Measurements from ENCODE around the gene RSKR. TPM values are rescaled to one million over a fixed set of nuclear protein-coding genes. Genes with fewer than 3 reads are reported as not detected.

The RSKR gene
- total RNA-seq, 1 donor, result 4.3 TPM

GRCh38 chr17:28634206-28634865, 20.4 kb upstream of the RSKR start:
- DNase-seq (ENCODE audit: insufficient read length, low spot score, missing footprints), result no peak
- H3K36me3 ChIP-seq (ENCODE audit: insufficient read depth, low read length), result peaks cover 83% of the 10 kb centered on the region
- no peaks in the 10 kb centered on the region for H3K9me3 ChIP-seq (ENCODE audit: low read depth, low read length)
- H3K79me2 ChIP-seq (ENCODE audit: insufficient read depth, low read length), result peaks cover 32% of the 10 kb centered on the region
- H3K27me3 ChIP-seq (ENCODE audit: insufficient read depth, low read length), result no peaks in the 10 kb centered on the region
- no peak overlapping the region for H2AFZ ChIP-seq (ENCODE audit: low read length)
- no peaks in the 10 kb centered on the region for H3K4me1 ChIP-seq (ENCODE audit: insufficient read depth, low read length)
- H3K4me3 ChIP-seq (ENCODE audit: insufficient read depth, low read length), result no peak overlapping the region
- TF ChIP-seq, protein P1, sequence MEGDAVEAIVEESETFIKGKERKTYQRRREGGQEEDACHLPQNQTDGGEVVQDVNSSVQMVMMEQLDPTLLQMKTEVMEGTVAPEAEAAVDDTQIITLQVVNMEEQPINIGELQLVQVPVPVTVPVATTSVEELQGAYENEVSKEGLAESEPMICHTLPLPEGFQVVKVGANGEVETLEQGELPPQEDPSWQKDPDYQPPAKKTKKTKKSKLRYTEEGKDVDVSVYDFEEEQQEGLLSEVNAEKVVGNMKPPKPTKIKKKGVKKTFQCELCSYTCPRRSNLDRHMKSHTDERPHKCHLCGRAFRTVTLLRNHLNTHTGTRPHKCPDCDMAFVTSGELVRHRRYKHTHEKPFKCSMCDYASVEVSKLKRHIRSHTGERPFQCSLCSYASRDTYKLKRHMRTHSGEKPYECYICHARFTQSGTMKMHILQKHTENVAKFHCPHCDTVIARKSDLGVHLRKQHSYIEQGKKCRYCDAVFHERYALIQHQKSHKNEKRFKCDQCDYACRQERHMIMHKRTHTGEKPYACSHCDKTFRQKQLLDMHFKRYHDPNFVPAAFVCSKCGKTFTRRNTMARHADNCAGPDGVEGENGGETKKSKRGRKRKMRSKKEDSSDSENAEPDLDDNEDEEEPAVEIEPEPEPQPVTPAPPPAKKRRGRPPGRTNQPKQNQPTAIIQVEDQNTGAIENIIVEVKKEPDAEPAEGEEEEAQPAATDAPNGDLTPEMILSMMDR (IDR thresholded peaks at IDR 0.05; ENCODE audit: extremely low read depth, low read depth, low read length), result no peak
- H3K4me2 ChIP-seq (ENCODE audit: insufficient read depth, low read length), result no peak overlapping the region
- no peak overlapping the region for H3K27ac ChIP-seq (ENCODE audit: low read depth, low read length)
- H4K20me1 ChIP-seq (ENCODE audit: insufficient read depth, low read length), result peaks cover 18% of the 10 kb centered on the region

DNA sequence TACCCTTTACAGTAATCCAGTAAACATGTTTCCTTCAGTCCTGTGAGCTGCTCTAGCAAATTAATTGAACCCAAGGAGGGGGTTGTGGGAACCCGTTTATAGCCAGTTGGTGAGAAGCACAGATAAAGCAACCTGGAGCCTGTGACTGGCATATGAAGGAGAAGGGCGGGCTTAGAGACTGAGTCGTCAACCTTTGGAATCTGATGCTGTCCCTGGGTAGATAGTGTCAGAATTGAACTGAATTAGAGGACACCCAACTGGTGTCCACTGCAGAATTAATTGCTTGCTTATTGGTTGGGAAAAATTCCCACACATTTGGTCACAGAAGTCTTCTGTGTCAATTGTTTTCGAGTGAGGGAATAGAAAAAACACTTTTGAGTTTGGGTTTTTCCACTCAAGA, 12.8 kb upstream of the RSKR start:
- Histone ChIP-seq H3K4me3 (ENCODE audit: insufficient read depth, low read length) (no peak overlapping the region), H3K9me3 (ENCODE audit: low read depth, low read length) (no peaks in the 10 kb centered on the region), H3K79me2 (ENCODE audit: insufficient read depth, low read length) (no peaks in the 10 kb centered on the region), H3K27me3 (ENCODE audit: insufficient read depth, low read length) (no peaks in the 10 kb centered on the region), H3K4me2 (ENCODE audit: insufficient read depth, low read length) (no peak overlapping the region), H4K20me1 (ENCODE audit: insufficient read depth, low read length) (peaks cover 4% of the 10 kb centered on the region), H3K27ac (ENCODE audit: low read depth, low read length) (no peak overlapping the region), H3K36me3 (ENCODE audit: insufficient read depth, low read length) (peaks cover 69% of the 10 kb centered on the region), H2AFZ (ENCODE audit: low read length) (no peak overlapping the region), H3K4me1 (ENCODE audit: insufficient read depth, low read length) (no peaks in the 10 kb centered on the region)
- TF ChIP-seq, protein P1 (IDR thresholded peaks at IDR 0.05; ENCODE audit: extremely low read depth, low read depth, low read length), result no peak
- no peak for DNase-seq (ENCODE audit: insufficient read length, low spot score, missing footprints)

DNA sequence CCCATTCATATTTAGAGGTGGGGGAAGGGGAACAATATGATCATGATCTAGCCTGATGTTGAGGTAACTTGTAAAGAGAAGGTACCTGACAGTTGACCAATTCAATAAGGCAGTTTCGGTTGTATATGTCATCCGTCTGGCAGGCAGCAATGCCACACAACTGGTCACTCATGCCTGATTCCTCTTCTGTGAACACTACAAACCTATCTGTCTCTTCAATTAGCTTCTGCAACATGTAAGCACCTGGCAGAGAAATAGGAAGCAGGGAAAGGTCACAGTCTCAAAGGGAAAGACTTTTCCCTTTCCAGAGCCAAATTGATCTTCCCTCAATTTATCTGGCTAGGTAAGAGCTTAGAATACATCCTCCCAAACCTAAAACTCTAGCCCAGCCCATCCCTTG, 10.2 kb upstream of the RSKR start:
- no peak overlapping the region for H3K4me3 ChIP-seq (ENCODE audit: insufficient read depth, low read length)
- H3K9me3 ChIP-seq (ENCODE audit: low read depth, low read length), result no peaks in the 10 kb centered on the region
- no peaks in the 10 kb centered on the region for H3K79me2 ChIP-seq (ENCODE audit: insufficient read depth, low read length)
- H3K27me3 ChIP-seq (ENCODE audit: insufficient read depth, low read length), result no peaks in the 10 kb centered on the region
- H4K20me1 ChIP-seq (ENCODE audit: insufficient read depth, low read length), result peaks cover 4% of the 10 kb centered on the region
- H3K4me1 ChIP-seq (ENCODE audit: insufficient read depth, low read length), result no peaks in the 10 kb centered on the region
- no peak overlapping the region for H3K27ac ChIP-seq (ENCODE audit: low read depth, low read length)
- H3K36me3 ChIP-seq (ENCODE audit: insufficient read depth, low read length), result peaks cover 82% of the 10 kb centered on the region
- no peak for DNase-seq (ENCODE audit: insufficient read length, low spot score, missing footprints)
- H2AFZ ChIP-seq (ENCODE audit: low read length), result no peak overlapping the region
- H3K4me2 ChIP-seq (ENCODE audit: insufficient read depth, low read length), result no peak overlapping the region
- TF ChIP-seq, protein P1 (IDR thresholded peaks at IDR 0.05; ENCODE audit: extremely low read depth, low read depth, low read length), result no peak

DNA sequence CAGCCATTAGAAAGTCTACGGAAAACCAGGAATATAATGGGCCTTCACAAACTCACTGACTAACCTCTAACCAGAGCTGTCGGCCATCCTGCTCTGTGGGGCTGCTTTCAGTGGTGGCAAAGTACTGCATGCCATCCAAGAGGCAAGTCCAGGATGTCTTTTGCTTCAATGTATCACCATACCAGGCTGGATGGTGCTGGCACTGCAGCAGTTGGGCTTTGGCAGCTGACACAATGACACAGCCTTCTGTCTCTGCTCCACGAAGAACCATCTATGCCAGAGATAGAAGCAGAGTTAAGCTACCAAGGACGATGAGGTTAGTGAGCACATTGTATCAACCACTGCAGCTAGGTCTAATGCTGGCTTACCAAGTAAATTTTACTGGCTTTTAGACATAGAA, 9.7 kb upstream of the RSKR start:
- TF ChIP-seq, protein P1 (IDR thresholded peaks at IDR 0.05; ENCODE audit: extremely low read depth, low read depth, low read length), result no peak
- no peaks in the 10 kb centered on the region for H3K9me3 ChIP-seq (ENCODE audit: low read depth, low read length)
- no peaks in the 10 kb centered on the region for H3K79me2 ChIP-seq (ENCODE audit: insufficient read depth, low read length)
- peaks cover 85% of the 10 kb centered on the region for H3K36me3 ChIP-seq (ENCODE audit: insufficient read depth, low read length)
- H3K4me3 ChIP-seq (ENCODE audit: insufficient read depth, low read length), result no peak overlapping the region
- no peaks in the 10 kb centered on the region for H3K27me3 ChIP-seq (ENCODE audit: insufficient read depth, low read length)
- no peak overlapping the region for H3K27ac ChIP-seq (ENCODE audit: low read depth, low read length)
- H4K20me1 ChIP-seq (ENCODE audit: insufficient read depth, low read length), result peaks cover 4% of the 10 kb centered on the region
- no peak for DNase-seq (ENCODE audit: insufficient read length, low spot score, missing footprints)
- no peak overlapping the region for H3K4me2 ChIP-seq (ENCODE audit: insufficient read depth, low read length)
- no peak overlapping the region for H2AFZ ChIP-seq (ENCODE audit: low read length)
- H3K4me1 ChIP-seq (ENCODE audit: insufficient read depth, low read length), result no peaks in the 10 kb centered on the region
